Hepatocyte (in vitro differentiated cells): ENCODE data around the gene MRPL20.

Source experiments
- CTCF ChIP-seq: fragments of 200-600 bp; sonication (generic); IDR thresholded peaks from 2 replicates; pipeline ENCODE4 v1.5.1; 2016; ENCODE audit warnings: antibody characterized with exemption, mild to moderate bottlenecking; ENCODE audit not compliant: poor library complexity
- EZH2 ChIP-seq: fragments of 200-600 bp; sonication (generic); IDR thresholded peaks from 2 replicates; pipeline ENCODE4 v1.6.1; 2016; ENCODE audit warnings: antibody characterized with exemption, mild to moderate bottlenecking, borderline replicate concordance

- TF ChIP-seq EZH2, result no peak
- TF ChIP-seq CTCF, result no peak
These were observed 33.1 kb downstream of the MRPL20 start for GRCh38 chr1:1373815-1374588.
